ENCODE data around the gene PRMT2.

- TF ChIP-seq SUZ12 (IDR thresholded peaks at IDR 0.05; ENCODE audit: extremely low read depth, insufficient read depth, insufficient read length) (no peak), ZNF274 (IDR thresholded peaks at IDR 0.05; ENCODE audit: low read depth, low read length) (no peak)
Observed at GRCh38 chr21:46594276-46594675, 41.2 kb upstream of the PRMT2 start.
